H1 (cell line): ENCODE measurements around the gene MYBPC1. TPM values are rescaled to one million over a fixed set of nuclear protein-coding genes. Genes with fewer than 3 reads are reported as not detected.

Source experiments
- CTCF ChIA-PET: fragments of 300-600 bp; sonication (Branson Sonifier 250); formaldehyde crosslinking; loops from one replicate; lab custom pipeline; 2021; ENCODE audit not compliant: partially characterized antibody; lab: Charles Lee
- POLR2A ChIA-PET: fragments of 300-600 bp; sonication (Branson Sonifier 250); formaldehyde crosslinking; loops from one replicate; lab custom pipeline; 2021; ENCODE audit warnings: inconsistent platforms; ENCODE audit not compliant: partially characterized antibody; lab: Charles Lee
- DNase-seq, 2 experiments: peaks; one replicate each; pipeline versions ENCODE4 v3.0.0 to v3.0.0-alpha.2; 2010 to 2022; ENCODE audit warnings: low spot score in 2 of 2, low read depth in 1 of 2, mixed read lengths in 1 of 2
- FAIRE-seq: peaks from 2 replicates; lab custom pipeline; 2011; peaks lifted over from hg19 to GRCh38; lab: Jason Lieb, UNC
- H2AFZ ChIP-seq: 2 replicates; pipeline ENCODE4 v1.8.1; 2012; ENCODE audit warnings: low read length, inconsistent platforms
- H2AK5ac ChIP-seq: 2 replicates; pipeline ENCODE4 v1.6.1; 2013; ENCODE audit warnings: low read depth, low read length
- H2BK120ac ChIP-seq: replicated peaks from 2 replicates; pipeline ENCODE3; 2013; ENCODE audit warnings: low read depth, low read length, inconsistent platforms
- H2BK12ac ChIP-seq: 2 replicates; pipeline ENCODE4 v1.6.1; 2013; ENCODE audit warnings: low read depth, low read length
- H2BK15ac ChIP-seq: 2 replicates; pipeline ENCODE4 v1.6.1; 2013; ENCODE audit warnings: low read length
- H2BK20ac ChIP-seq: 2 replicates; pipeline ENCODE4 v1.6.1; 2013; ENCODE audit warnings: low read length
- H2BK5ac ChIP-seq: 2 replicates; pipeline ENCODE4 v1.6.1; 2013; ENCODE audit warnings: low read depth, low read length
- H3K14ac ChIP-seq: 2 replicates; pipeline ENCODE4 v1.6.1; 2013; ENCODE audit warnings: inconsistent platforms; ENCODE audit not compliant: insufficient read length
- H3K18ac ChIP-seq: 2 replicates; pipeline ENCODE4 v1.6.1; 2013; ENCODE audit warnings: low read length; ENCODE audit errors: extremely low read depth
- H3K23ac ChIP-seq: 2 replicates; pipeline ENCODE4 v1.6.1; 2013; ENCODE audit warnings: inconsistent platforms; ENCODE audit not compliant: insufficient read length
- H3K23me2 ChIP-seq: 2 replicates; pipeline ENCODE4 v1.6.1; 2013; ENCODE audit warnings: low read depth, low read length
- H3K27ac ChIP-seq: 2 replicates; pipeline ENCODE4 v1.6.1; 2011; ENCODE audit warnings: low read depth, low read length, inconsistent platforms
- H3K27me3 ChIP-seq, 4 experiments: replicated peaks in 1 of 4; 1 replicate in 1 of 4; 2 replicates in 3 of 4; pipeline versions ENCODE4 v1.6.1 to v1.8.1; 2011 to 2013; ENCODE audit warnings: low read length in 3 of 4, mild to moderate bottlenecking in 3 of 4, inconsistent platforms in 2 of 4, mixed read lengths in 2 of 4, moderate library complexity in 1 of 4; ENCODE audit not compliant: control insufficient read depth in 3 of 4, insufficient read depth in 3 of 4; ENCODE audit errors: extremely low read depth in 1 of 4
- H3K36me3 ChIP-seq, 4 experiments: 2 replicates each; pipeline versions ENCODE4 v1.6.1 to v1.8.1; 2011 to 2013; ENCODE audit warnings: mild to moderate bottlenecking in 4 of 4, low read length in 3 of 4, moderate library complexity in 2 of 4, control low read depth in 1 of 4, inconsistent platforms in 1 of 4; ENCODE audit not compliant: insufficient read depth in 4 of 4, control insufficient read depth in 2 of 4
- H3K4ac ChIP-seq: replicated peaks from 2 replicates; pipeline ENCODE3; 2013; ENCODE audit warnings: low read length, low read depth, mixed read lengths, inconsistent platforms; ENCODE audit not compliant: insufficient read length
- H3K4me1 ChIP-seq, 4 experiments: replicated peaks in 1 of 4; 1 replicate in 1 of 4; 2 replicates in 3 of 4; pipeline versions ENCODE4 v1.6.1 to v1.8.1; 2011 to 2013; ENCODE audit warnings: low read length in 3 of 4, inconsistent platforms in 2 of 4, mixed read lengths in 1 of 4; ENCODE audit not compliant: insufficient read depth in 4 of 4, control insufficient read depth in 3 of 4
- H3K4me2 ChIP-seq, 2 experiments: 2 replicates each; pipeline versions ENCODE4 v1.6.1 to v1.8.1; 2011 to 2013; ENCODE audit warnings: low read depth in 2 of 2, low read length in 2 of 2, control low read depth in 1 of 2, inconsistent platforms in 1 of 2, mild to moderate bottlenecking in 1 of 2; ENCODE audit not compliant: insufficient read depth in 1 of 2
- H3K4me3 ChIP-seq, 4 experiments: fragments of 200-600, 300-600 bp in 1 of 4; sonication (generic), shearing (Covaris generic), sonication (Bioruptor Twin) in 1 of 4; 2 replicates each; pipeline versions ENCODE4 v1.5.1 to v1.8.1; 2011 to 2016; ENCODE audit warnings: low read length in 4 of 4, low read depth in 3 of 4, control low read depth in 2 of 4, inconsistent platforms in 2 of 4, mild to moderate bottlenecking in 2 of 4, mixed read lengths in 1 of 4, moderate library complexity in 1 of 4; ENCODE audit not compliant: insufficient read depth in 2 of 4; ENCODE audit errors: extremely low read depth in 1 of 4
- H3K56ac ChIP-seq: replicated peaks from 2 replicates; pipeline ENCODE3; 2013; ENCODE audit warnings: low read depth, mild to moderate bottlenecking, mixed read lengths, low read length, inconsistent platforms; ENCODE audit not compliant: insufficient read length
- H3K79me1 ChIP-seq: 2 replicates; pipeline ENCODE4 v1.6.1; 2013; ENCODE audit warnings: low read depth, low read length, control low read depth
- H3K79me2 ChIP-seq, 2 experiments: 2 replicates each; pipeline versions ENCODE4 v1.6.1 to v1.8.1; 2012 to 2013; ENCODE audit warnings: low read length in 2 of 2, mild to moderate bottlenecking in 2 of 2, inconsistent platforms in 1 of 2; ENCODE audit not compliant: insufficient read depth in 2 of 2, control insufficient read depth in 1 of 2
- H3K9ac ChIP-seq, 4 experiments: replicated peaks in 1 of 4; 1 replicate in 1 of 4; 2 replicates in 3 of 4; pipeline versions ENCODE4 v1.6.1 to v1.8.1; 2011 to 2013; ENCODE audit warnings: low read depth in 3 of 4, low read length in 3 of 4, control low read depth in 2 of 4, mild to moderate bottlenecking in 2 of 4, moderate library complexity in 2 of 4, inconsistent platforms in 1 of 4; ENCODE audit errors: extremely low read depth in 1 of 4
- H3K9me3 ChIP-seq, 2 experiments: 2 replicates each; pipeline versions ENCODE4 v1.6.1 to v1.8.1; 2012 to 2013; ENCODE audit warnings: mild to moderate bottlenecking in 2 of 2, moderate library complexity in 2 of 2, control low read depth in 1 of 2, inconsistent platforms in 1 of 2, low read depth in 1 of 2, low read length in 1 of 2, mixed read lengths in 1 of 2; ENCODE audit not compliant: insufficient read depth in 2 of 2
- H4K20me1 ChIP-seq, 2 experiments: replicated peaks in 1 of 2; 2 replicates each; pipeline versions ENCODE3 to v1.8.1; 2011 to 2013; ENCODE audit warnings: inconsistent platforms in 2 of 2, low read length in 2 of 2, mild to moderate bottlenecking in 1 of 2; ENCODE audit not compliant: insufficient read depth in 2 of 2, control insufficient read depth in 1 of 2
- H4K5ac ChIP-seq: 2 replicates; pipeline ENCODE4 v1.6.1; 2013; ENCODE audit warnings: low read length, low read depth, mixed read lengths, inconsistent platforms; ENCODE audit not compliant: insufficient read length
- H4K8ac ChIP-seq: 2 replicates; pipeline ENCODE4 v1.8.0; 2013; ENCODE audit warnings: mild to moderate bottlenecking, moderate library complexity, low read length, inconsistent platforms; ENCODE audit not compliant: insufficient read depth; ENCODE audit errors: extremely low read depth
- H4K91ac ChIP-seq: replicated peaks from 2 replicates; pipeline ENCODE3; 2013; ENCODE audit warnings: low read length, mixed read lengths, inconsistent platforms; ENCODE audit not compliant: insufficient read length
- POLR2A ChIP-seq, 2 experiments: IDR thresholded peaks; 1 replicate in 1 of 2; 2 replicates in 1 of 2; pipeline ENCODE4 v1.6.1; 2011; ENCODE audit warnings: low read depth in 2 of 2, low read length in 2 of 2, mild to moderate bottlenecking in 2 of 2; ENCODE audit errors: control extremely low read depth in 1 of 2
- WGBS, 2 experiments: shearing (Covaris generic) in 1 of 2; methylation state at CpG; one replicate each; pipeline versions ENCODE4 v1.1.6 to v1.1.7; 2013 to 2015; ENCODE audit warnings: low lambda C conversion rate in 2 of 2, mixed read lengths in 2 of 2, inconsistent platforms in 1 of 2, low coverage in 1 of 2, missing lambda C conversion rate in 1 of 2; ENCODE audit not compliant: insufficient replicate concordance in 2 of 2, insufficient coverage in 1 of 2, insufficient read length in 1 of 2; ENCODE audit errors: extremely low coverage in 1 of 2, missing lambda C conversion rate in 1 of 2; 5-methylcytosine and 5-hydroxymethylcytosine counted together
- polyA plus RNA-seq, 7 experiments: library from polyadenylated mRNA; depleted of rRNA in 3 of 7; stranded (reverse) in 5 of 7; unstranded in 2 of 7; fragments of >200 nt in 5 of 7; fragments of 200-250 nt in 2 of 7; gene quantifications; 1 replicate in 5 of 7; 2 replicates in 1 of 7; 4 replicates in 1 of 7; pipeline versions ENCODE4 v1.2.1 to v1.2.3, GENCODE V29; 2011 to 2013; ENCODE audit warnings: missing spikeins in 2 of 7, mixed read lengths in 2 of 7
- total RNA-seq: library from RNA; stranded (reverse); fragmentation: NEBNext Ultra II Directional; extraction: Animal tissue kit (Norgen Biotek cat#: 25700); gene quantifications from 2 replicates; pipeline ENCODE4 v1.2.1, GENCODE V29; 2021

MYBPC1 gene
- total and polyA plus RNA-seq, 2 of the 8 experiments (the other 6 are each of a cell fraction or from before 2014, with no cell fraction given), result not detected

GRCh38 chr12:101695706-101696105 is 100.9 kb downstream of the MYBPC1 start:
- H3K23ac ChIP-seq, result no peak overlapping the region

More at GRCh38 chr12:101695706-101696105, 100.9 kb downstream of the MYBPC1 start:
- Histone ChIP-seq H2BK120ac (no peak overlapping the region), H2BK5ac (no peak overlapping the region), H3K4ac (no peak overlapping the region), H4K5ac (no peak overlapping the region), H3K56ac (no peak overlapping the region), H2AK5ac (no peak overlapping the region), H3K27ac (no peak overlapping the region), H3K18ac (no peak overlapping the region), H4K8ac (no peak overlapping the region), H2BK20ac (no peak overlapping the region), H4K91ac (no peak overlapping the region), H3K4me2 (no peak overlapping the region; a peak in 1 of 4 replicates), H3K4me3 (no peak overlapping the region), H3K23me2 (peaks cover 11% of the 10 kb centered on the region; the same call in 1 of the 2 replicates), H3K14ac (no peak overlapping the region), H3K79me1 (no peaks in the 10 kb centered on the region), H3K9ac (no peak overlapping the region), H3K4me1 (peaks cover 0 to 4% (median 3%) of the 10 kb centered on the region in 4 experiments; a peak in 3 of 7 replicates), H2AFZ (no peak overlapping the region), H3K9me3 (no peaks in the 10 kb centered on the region), H4K20me1 (no peaks in the 10 kb centered on the region), H3K79me2 (0 out of 4 replicates have a peak, but pooled peaks cover 0 to 3% of the 10 kb centered on the region in 2 experiments), H2BK15ac (no peak overlapping the region), H3K36me3 (no peaks in the 10 kb centered on the region), H3K27me3 (peaks cover 2 to 18% (median 12%) of the 10 kb centered on the region in 4 experiments), H2BK12ac (no peak overlapping the region)
- ChIA-PET CTCF (no interaction called here), POLR2A (no interaction called here)
- WGBS, 2 experiments, result 94% methylated on average over 1 of the region's 1 CpG; no CpG with 5 or more reads in 1 of the 2 experiments
- no peak for FAIRE-seq
- no peak for TF ChIP-seq POLR2A (IDR thresholded peaks at IDR 0.05; ENCODE audit: control extremely low read depth in 1 of 2, low read depth in 2 of 2, low read length in 2 of 2)
- DNase-seq, result no peak
